OCI-LY1 (cell line): ENCODE measurements around the gene MAGI2.

Source experiments
- H2AFZ ChIP-seq: fragments of 200-600 bp; sonication (generic), shearing (Covaris generic); 2 replicates; pipeline ENCODE4 v1.6.0; 2014; ENCODE audit warnings: antibody characterized with exemption, mild to moderate bottlenecking, low read length
- H3F3A ChIP-seq: fragments of 200-600 bp; sonication (generic), shearing (Covaris generic); 2 replicates; pipeline ENCODE4 v1.6.0; 2014; ENCODE audit warnings: mild to moderate bottlenecking, antibody characterized with exemption, low read length, moderate library complexity; ENCODE audit not compliant: insufficient read depth
- H3K27ac ChIP-seq: fragments of 200-600 bp; sonication (generic); 2 replicates; pipeline ENCODE4 v1.5.1; 2014; ENCODE audit warnings: low read length, mixed run types, mild to moderate bottlenecking, low read depth; ENCODE audit not compliant: poor library complexity, severe bottlenecking
- H3K27me3 ChIP-seq: fragments of 200-600 bp; sonication (generic); 2 replicates; pipeline ENCODE4 v1.6.0; 2014; ENCODE audit warnings: antibody characterized with exemption, mild to moderate bottlenecking, low read length, moderate library complexity; ENCODE audit not compliant: insufficient read depth
- H3K36me3 ChIP-seq: fragments of 200-600 bp; sonication (generic); 2 replicates; pipeline ENCODE4 v1.6.1; 2014; ENCODE audit warnings: mild to moderate bottlenecking, antibody characterized with exemption, low read length, moderate library complexity, mixed read lengths; ENCODE audit not compliant: insufficient read depth
- H3K4me1 ChIP-seq: fragments of 200-600 bp; sonication (generic); 2 replicates; pipeline ENCODE4 v1.5.1; 2014; ENCODE audit warnings: mild to moderate bottlenecking, low read length, moderate library complexity; ENCODE audit not compliant: insufficient read depth, severe bottlenecking
- H3K4me2 ChIP-seq: fragments of 200-600 bp; sonication (generic), shearing (Covaris generic); 2 replicates; pipeline ENCODE4 v1.6.1; 2014; ENCODE audit warnings: low read length
- H3K4me3 ChIP-seq: fragments of 200-600 bp; sonication (generic); 2 replicates; pipeline ENCODE4 v1.5.1; 2014; ENCODE audit warnings: low read length, low read depth, mild to moderate bottlenecking, mixed read lengths; ENCODE audit not compliant: poor library complexity, severe bottlenecking
- H3K79me2 ChIP-seq: fragments of 200-600 bp; shearing (Covaris generic); 2 replicates; pipeline ENCODE4 v1.6.1; 2016; ENCODE audit warnings: mixed run types, low read length, mixed read lengths; ENCODE audit not compliant: insufficient read depth
- H3K9ac ChIP-seq: fragments of 200-600 bp; sonication (generic), shearing (Covaris generic); 2 replicates; pipeline ENCODE4 v1.6.1; 2014; ENCODE audit warnings: mild to moderate bottlenecking, low read length, mixed read lengths
- H3K9me2 ChIP-seq: fragments of 200-600 bp; sonication (generic), shearing (Covaris generic); 2 replicates; pipeline ENCODE4 v1.6.1; 2014; ENCODE audit warnings: low read depth, mild to moderate bottlenecking, low read length, mixed read lengths
- H3K9me3 ChIP-seq: fragments of 200-600 bp; shearing (Covaris generic); 2 replicates; pipeline ENCODE4 v1.6.1; 2014; ENCODE audit warnings: low read length, mixed read lengths
- H4K20me1 ChIP-seq: fragments of 200-600 bp; sonication (generic), shearing (Covaris generic); 2 replicates; pipeline ENCODE4 v1.6.0; 2016; ENCODE audit warnings: mild to moderate bottlenecking, low read length; ENCODE audit not compliant: insufficient read depth
- EZH2 ChIP-seq: fragments of 200-600 bp; sonication (generic), shearing (Covaris generic); IDR thresholded peaks from 2 replicates; pipeline ENCODE4 v1.8.0; 2017; ENCODE audit warnings: borderline replicate concordance, mixed run types, mild to moderate bottlenecking, antibody characterized with exemption, low read length, moderate library complexity, mixed read lengths
- TF ChIP-seq, protein P1 (sequence below): fragments of 200-600 bp; sonication (generic), shearing (Covaris generic); IDR thresholded peaks from 2 replicates; pipeline ENCODE4 v1.5.1; 2017; ENCODE audit warnings: mild to moderate bottlenecking, antibody characterized with exemption, low read length, moderate library complexity, mixed read lengths

The MAGI2 gene

DNA sequence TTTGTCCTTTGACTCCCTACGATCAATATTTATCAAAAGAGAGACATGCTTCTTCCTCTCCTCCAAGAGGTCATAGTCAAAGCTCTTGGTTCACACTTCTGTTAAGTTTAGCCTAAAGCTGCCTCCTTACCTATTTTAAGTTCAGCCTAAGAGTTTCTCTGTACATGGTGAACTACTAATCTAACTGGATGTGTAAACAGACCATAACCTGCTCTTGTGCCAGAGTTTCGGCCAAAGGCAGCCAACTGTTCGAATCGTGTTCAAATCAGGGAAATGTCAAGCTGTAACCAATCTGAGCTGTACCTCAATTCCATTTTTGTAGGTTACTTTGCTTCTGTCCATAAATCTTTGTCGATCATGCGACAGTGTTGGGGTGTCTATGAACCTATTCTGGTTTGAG is 1240.1 kb downstream of the MAGI2 start:
- Histone ChIP-seq H3K9me3 (no peaks in the 10 kb centered on the region), H3K36me3 (no peaks in the 10 kb centered on the region), H3K4me3 (no peak overlapping the region), H3K9me2 (no peaks in the 10 kb centered on the region), H3K9ac (no peak overlapping the region), H3K27me3 (no peaks in the 10 kb centered on the region), H4K20me1 (no peaks in the 10 kb centered on the region), H3K79me2 (no peaks in the 10 kb centered on the region), H2AFZ (no peak overlapping the region), H3K4me1 (no peaks in the 10 kb centered on the region), H3K4me2 (no peak overlapping the region), H3F3A (no peaks in the 10 kb centered on the region), H3K27ac (no peak overlapping the region)
- no peak for TF ChIP-seq EZH2
- TF ChIP-seq, protein P1, sequence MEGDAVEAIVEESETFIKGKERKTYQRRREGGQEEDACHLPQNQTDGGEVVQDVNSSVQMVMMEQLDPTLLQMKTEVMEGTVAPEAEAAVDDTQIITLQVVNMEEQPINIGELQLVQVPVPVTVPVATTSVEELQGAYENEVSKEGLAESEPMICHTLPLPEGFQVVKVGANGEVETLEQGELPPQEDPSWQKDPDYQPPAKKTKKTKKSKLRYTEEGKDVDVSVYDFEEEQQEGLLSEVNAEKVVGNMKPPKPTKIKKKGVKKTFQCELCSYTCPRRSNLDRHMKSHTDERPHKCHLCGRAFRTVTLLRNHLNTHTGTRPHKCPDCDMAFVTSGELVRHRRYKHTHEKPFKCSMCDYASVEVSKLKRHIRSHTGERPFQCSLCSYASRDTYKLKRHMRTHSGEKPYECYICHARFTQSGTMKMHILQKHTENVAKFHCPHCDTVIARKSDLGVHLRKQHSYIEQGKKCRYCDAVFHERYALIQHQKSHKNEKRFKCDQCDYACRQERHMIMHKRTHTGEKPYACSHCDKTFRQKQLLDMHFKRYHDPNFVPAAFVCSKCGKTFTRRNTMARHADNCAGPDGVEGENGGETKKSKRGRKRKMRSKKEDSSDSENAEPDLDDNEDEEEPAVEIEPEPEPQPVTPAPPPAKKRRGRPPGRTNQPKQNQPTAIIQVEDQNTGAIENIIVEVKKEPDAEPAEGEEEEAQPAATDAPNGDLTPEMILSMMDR, result no peak

DNA sequence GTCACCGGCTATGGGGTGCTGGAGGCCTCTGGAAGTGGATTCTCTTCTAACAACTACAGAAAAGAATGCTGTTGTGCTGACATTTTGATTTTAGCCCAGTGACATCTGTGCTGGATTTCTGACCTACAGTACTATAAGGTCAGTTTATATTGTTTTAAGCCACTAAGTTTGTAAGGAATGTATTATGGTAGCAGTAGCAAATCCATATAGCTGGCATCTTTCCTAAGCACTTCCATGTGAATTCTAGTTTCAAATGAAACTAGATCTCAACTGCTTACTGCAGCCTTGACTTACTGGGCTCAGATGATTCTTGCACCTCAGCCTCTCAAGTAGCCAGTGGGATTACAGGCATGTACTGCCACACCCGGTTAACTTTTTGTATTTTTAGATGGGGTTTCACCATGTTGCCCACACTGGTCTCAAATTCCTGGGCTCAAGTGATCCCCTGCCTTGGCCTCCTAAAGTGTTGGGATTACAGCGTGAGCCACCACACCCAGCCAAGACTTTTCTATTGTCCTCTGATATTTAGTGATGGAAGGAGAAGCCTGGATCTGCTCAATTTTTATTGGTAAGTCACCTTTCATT is 1240.9 kb downstream of the MAGI2 start:
- no peaks in the 10 kb centered on the region for H3K9me3 ChIP-seq
- no peaks in the 10 kb centered on the region for H3F3A ChIP-seq
- no peaks in the 10 kb centered on the region for H3K9me2 ChIP-seq
- no peaks in the 10 kb centered on the region for H3K79me2 ChIP-seq
- H3K4me1 ChIP-seq, result no peaks in the 10 kb centered on the region
- no peak overlapping the region for H3K9ac ChIP-seq
- no peaks in the 10 kb centered on the region for H3K36me3 ChIP-seq
- no peak overlapping the region for H3K27ac ChIP-seq
- no peaks in the 10 kb centered on the region for H4K20me1 ChIP-seq
- H3K27me3 ChIP-seq, result no peaks in the 10 kb centered on the region
- TF ChIP-seq, protein P1, result no peak
- no peak for TF ChIP-seq EZH2
- H2AFZ ChIP-seq, result no peak overlapping the region
- H3K4me2 ChIP-seq, result no peak overlapping the region
- no peak overlapping the region for H3K4me3 ChIP-seq

DNA sequence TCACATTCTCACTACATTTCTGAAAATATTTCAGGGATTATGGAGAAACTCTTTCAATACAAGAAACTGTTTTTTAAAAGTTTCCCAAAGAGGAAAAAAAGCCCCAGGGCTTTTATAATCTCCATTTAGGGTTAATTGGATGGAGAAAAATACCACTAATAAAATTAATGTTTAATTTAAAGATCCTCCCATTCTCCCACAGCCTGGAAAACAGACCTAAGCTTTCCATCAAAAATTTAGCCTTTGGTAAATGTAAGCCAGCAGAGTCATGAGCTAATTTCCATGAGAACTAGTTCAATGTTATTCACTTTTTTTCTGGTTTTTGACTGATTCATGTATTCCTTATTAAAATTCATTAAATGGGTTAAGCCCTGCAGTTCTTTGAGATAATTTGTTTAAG is 1246.2 kb downstream of the MAGI2 start:
- H3K79me2 ChIP-seq, result no peaks in the 10 kb centered on the region
- no peaks in the 10 kb centered on the region for H3K4me1 ChIP-seq
- no peaks in the 10 kb centered on the region for H3F3A ChIP-seq
- TF ChIP-seq EZH2, result no peak
- TF ChIP-seq, protein P1, result no peak
- H4K20me1 ChIP-seq, result no peaks in the 10 kb centered on the region
- H3K36me3 ChIP-seq, result no peaks in the 10 kb centered on the region
- H3K4me3 ChIP-seq, result no peak overlapping the region
- H3K9ac ChIP-seq, result no peak overlapping the region
- H3K9me2 ChIP-seq, result no peaks in the 10 kb centered on the region
- H3K27me3 ChIP-seq, result no peaks in the 10 kb centered on the region
- H2AFZ ChIP-seq, result no peak overlapping the region
- no peak overlapping the region for H3K4me2 ChIP-seq
- H3K27ac ChIP-seq, result no peak overlapping the region
- no peaks in the 10 kb centered on the region for H3K9me3 ChIP-seq
